GM21526 (cell line): ENCODE data around the gene NCKAP5.

Experiments used
- ATAC-seq: cut with Tn5 transposase; IDR thresholded peaks from one replicate; pipeline ENCODE4 v1.9.1; 2021; ENCODE audit warnings: moderate library complexity; ENCODE audit not compliant: unreplicated experiment, low FRiP score

Gene NCKAP5

GRCh38 chr2:133500917-133501316, 67.3 kb downstream of the NCKAP5 start:
- no peak for ATAC-seq

GRCh38 chr2:133498662-133499585, 69.3 kb downstream of the NCKAP5 start:
- ATAC-seq: no peak

- no peak for ATAC-seq
Measured at GRCh38 chr2:133497951-133498565, 70.2 kb downstream of the NCKAP5 start.

GRCh38 chr2:133497270-133497893, 70.9 kb downstream of the NCKAP5 start:
- ATAC-seq: no peak

GRCh38 chr2:133496501-133497269, 71.6 kb downstream of the NCKAP5 start:
- no peak for ATAC-seq

GRCh38 chr2:133495226-133495625, 73.0 kb downstream of the NCKAP5 start:
- ATAC-seq: no peak

GRCh38 chr2:133492719-133493380, 75.4 kb downstream of the NCKAP5 start:
- ATAC-seq: no peak

- ATAC-seq: no peak
Measured at GRCh38 chr2:133490411-133490980, 77.8 kb downstream of the NCKAP5 start.

GRCh38 chr2:133489641-133490410, 78.4 kb downstream of the NCKAP5 start:
- no peak for ATAC-seq

GRCh38 chr2:133489146-133489545, 79.1 kb downstream of the NCKAP5 start:
- ATAC-seq: no peak

- no peak for ATAC-seq
Measured at GRCh38 chr2:133486771-133487191, 81.5 kb downstream of the NCKAP5 start.

GRCh38 chr2:133485868-133486267, 82.4 kb downstream of the NCKAP5 start:
- no peak for ATAC-seq

- ATAC-seq: no peak
Measured at GRCh38 chr2:133484784-133485183, 83.5 kb downstream of the NCKAP5 start.

GRCh38 chr2:133484106-133484505, 84.2 kb downstream of the NCKAP5 start:
- no peak for ATAC-seq

- no peak for ATAC-seq
Measured at GRCh38 chr2:133483181-133483580, 85.1 kb downstream of the NCKAP5 start.

GRCh38 chr2:133480707-133481429, 87.4 kb downstream of the NCKAP5 start:
- no peak for ATAC-seq

- ATAC-seq: no peak
Measured at GRCh38 chr2:133477616-133477990, 90.7 kb downstream of the NCKAP5 start.

GRCh38 chr2:133476931-133477615, 91.2 kb downstream of the NCKAP5 start:
- ATAC-seq: no peak
